Renal cortical epithelial cell (primary cell): ENCODE measurements around the gene ZBTB20. TPM values are rescaled to one million over a fixed set of nuclear protein-coding genes. Genes with fewer than 3 reads are reported as not detected.

Experiments used
- DNase-seq: peaks from one replicate; pipeline ENCODE4 v3.0.0-alpha.2; 2011; ENCODE audit warnings: low read depth
- total RNA-seq: library from RNA; depleted of rRNA; stranded (reverse); fragments of >200 nt; gene quantifications from 2 replicates; pipeline ENCODE4 v1.2.3, GENCODE V29; 2014

ZBTB20 gene
- total RNA-seq, 1 donor from 2014 or later: 64.1 TPM

- peak; percentile 89 for DNase-seq
These were observed 735.0 kb downstream of the ZBTB20 start for GRCh38 chr3:114411811-114412803.

GRCh38 chr3:114411190-114411668 lies 735.9 kb downstream of the ZBTB20 start:
- peak; percentile 50 for DNase-seq

- peak; percentile 62 for DNase-seq
These were observed 738.1 kb downstream of the ZBTB20 start for GRCh38 chr3:114408736-114409670.

- DNase-seq: no peak
These were observed 740.2 kb downstream of the ZBTB20 start for GRCh38 chr3:114406922-114407321.

GRCh38 chr3:114406286-114406685 lies 740.8 kb downstream of the ZBTB20 start:
- no peak for DNase-seq

GRCh38 chr3:114405202-114405990 lies 741.7 kb downstream of the ZBTB20 start:
- DNase-seq: no peak

- no peak for DNase-seq
These were observed 742.5 kb downstream of the ZBTB20 start for GRCh38 chr3:114404590-114404989.

GRCh38 chr3:114402838-114403237 lies 744.2 kb downstream of the ZBTB20 start:
- no peak for DNase-seq

GRCh38 chr3:114401346-114401745 lies 745.7 kb downstream of the ZBTB20 start:
- DNase-seq: no peak

- no peak for DNase-seq
These were observed 746.7 kb downstream of the ZBTB20 start for GRCh38 chr3:114400371-114400770.

- no peak for DNase-seq
These were observed 752.5 kb downstream of the ZBTB20 start for GRCh38 chr3:114394551-114394950.

GRCh38 chr3:114393367-114394072 lies 753.6 kb downstream of the ZBTB20 start:
- no peak for DNase-seq

- no peak for DNase-seq
These were observed 754.3 kb downstream of the ZBTB20 start for GRCh38 chr3:114392831-114393230.

- DNase-seq: no peak
These were observed 757.9 kb downstream of the ZBTB20 start for GRCh38 chr3:114389156-114389555.

GRCh38 chr3:114384558-114384903 lies 762.6 kb downstream of the ZBTB20 start:
- DNase-seq: no peak

GRCh38 chr3:114383875-114384557 lies 763.1 kb downstream of the ZBTB20 start:
- DNase-seq: peak; percentile 77

- peak; percentile 33 for DNase-seq
These were observed 766.8 kb downstream of the ZBTB20 start for GRCh38 chr3:114380233-114380651.

- DNase-seq: no peak
These were observed 767.8 kb downstream of the ZBTB20 start for GRCh38 chr3:114379266-114379665.

GRCh38 chr3:114378760-114379159 lies 768.3 kb downstream of the ZBTB20 start:
- DNase-seq: no peak

GRCh38 chr3:114377426-114377825 lies 769.7 kb downstream of the ZBTB20 start:
- no peak for DNase-seq
